Measurements from ENCODE around the gene MECR.

The MECR gene

GRCh38 chr1:29234471-29234870, 3.7 kb upstream of the MECR start:
- Histone ChIP-seq H3K4me3 (ENCODE audit: low read length) (no peak overlapping the region), H3F3A (ENCODE audit: control insufficient read depth, insufficient read depth) (peaks cover 4% of the 10 kb centered on the region; the same call in 1 of the 2 replicates), H4K20me1 (ENCODE audit: control insufficient read depth, insufficient read depth, low read depth, low read length) (peaks cover 3% of the 10 kb centered on the region; the same call in 1 of the 2 replicates), H3K4me2 (ENCODE audit: low read length) (no peak overlapping the region), H3K36me3 (ENCODE audit: control insufficient read depth, low read length) (no peaks in the 10 kb centered on the region), H3K9me3 (ENCODE audit: control insufficient read depth, insufficient read depth, low read length) (no peaks in the 10 kb centered on the region), H3K79me2 (ENCODE audit: control insufficient read depth, low read length) (peaks cover 11% of the 10 kb centered on the region), H3K27ac (ENCODE audit: low read depth, low read length) (no peak overlapping the region), H3K27me3 (ENCODE audit: control insufficient read depth, low read length) (peaks cover 34% of the 10 kb centered on the region), H3K9me2 (replicated peaks; ENCODE audit: control insufficient read depth, low read length) (no peaks in the 10 kb centered on the region), H3K4me1 (ENCODE audit: control insufficient read depth, low read length) (peaks cover 35% of the 10 kb centered on the region)
- TF ChIP-seq CTCF (IDR thresholded peaks at IDR 0.05; ENCODE audit: low read depth, low read length, poor library complexity, severe bottlenecking): no peak
- no peak for TF ChIP-seq EZH2phosphoT487 (IDR thresholded peaks at IDR 0.05; ENCODE audit: borderline replicate concordance, low read length)

- Histone ChIP-seq H4K20me1 (ENCODE audit: control insufficient read depth, insufficient read depth, low read depth, low read length) (peaks cover 3% of the 10 kb centered on the region; the same call in 1 of the 2 replicates), H3K36me3 (ENCODE audit: control insufficient read depth, low read length) (no peaks in the 10 kb centered on the region; the same call in 1 of the 2 replicates), H3F3A (ENCODE audit: control insufficient read depth, insufficient read depth) (peaks cover 4% of the 10 kb centered on the region; the same call in 1 of the 2 replicates), H3K9me3 (ENCODE audit: control insufficient read depth, insufficient read depth, low read length) (no peaks in the 10 kb centered on the region), H3K4me1 (ENCODE audit: control insufficient read depth, low read length) (peaks cover 37% of the 10 kb centered on the region), H3K27me3 (ENCODE audit: control insufficient read depth, low read length) (peaks cover 26% of the 10 kb centered on the region), H3K27ac (ENCODE audit: low read depth, low read length) (no peak overlapping the region), H3K4me3 (ENCODE audit: low read length) (no peak overlapping the region), H3K4me2 (ENCODE audit: low read length) (no peak overlapping the region), H3K79me2 (ENCODE audit: control insufficient read depth, low read length) (peaks cover 17% of the 10 kb centered on the region), H3K9me2 (replicated peaks; ENCODE audit: control insufficient read depth, low read length) (no peaks in the 10 kb centered on the region)
- no peak for TF ChIP-seq CTCF (IDR thresholded peaks at IDR 0.05; ENCODE audit: low read depth, low read length, poor library complexity, severe bottlenecking)
- TF ChIP-seq EZH2phosphoT487 (IDR thresholded peaks at IDR 0.05; ENCODE audit: borderline replicate concordance, low read length): no peak
These were observed 3.0 kb upstream of the MECR start for GRCh38 chr1:29233693-29234092.

GRCh38 chr1:29232387-29232786, 1.7 kb upstream of the MECR start:
- H3K36me3 ChIP-seq (ENCODE audit: control insufficient read depth, low read length): peaks cover 2% of the 10 kb centered on the region; the same call in 1 of the 2 replicates
- H3K4me1 ChIP-seq (ENCODE audit: control insufficient read depth, low read length): peaks cover 36% of the 10 kb centered on the region
- H3F3A ChIP-seq (ENCODE audit: control insufficient read depth, insufficient read depth): peaks cover 4% of the 10 kb centered on the region; the same call in 1 of the 2 replicates
- TF ChIP-seq EZH2phosphoT487 (IDR thresholded peaks at IDR 0.05; ENCODE audit: borderline replicate concordance, low read length) (no peak), CTCF (IDR thresholded peaks at IDR 0.05; ENCODE audit: low read depth, low read length, poor library complexity, severe bottlenecking) (no peak)
- no peak overlapping the region for H3K4me3 ChIP-seq (ENCODE audit: low read length)
- peaks cover 17% of the 10 kb centered on the region for H3K27me3 ChIP-seq (ENCODE audit: control insufficient read depth, low read length)
- no peaks in the 10 kb centered on the region for H3K9me2 ChIP-seq (replicated peaks; ENCODE audit: control insufficient read depth, low read length)
- peaks cover 28% of the 10 kb centered on the region for H3K79me2 ChIP-seq (ENCODE audit: control insufficient read depth, low read length)
- H3K9me3 ChIP-seq (ENCODE audit: control insufficient read depth, insufficient read depth, low read length): no peaks in the 10 kb centered on the region
- H4K20me1 ChIP-seq (ENCODE audit: control insufficient read depth, insufficient read depth, low read depth, low read length): peaks cover 3% of the 10 kb centered on the region; the same call in 1 of the 2 replicates
- H3K4me2 ChIP-seq (ENCODE audit: low read length): no peak overlapping the region
- no peak overlapping the region for H3K27ac ChIP-seq (ENCODE audit: low read depth, low read length)
